ENCODE measurements around the gene KAT5.

KAT5 gene

DNA sequence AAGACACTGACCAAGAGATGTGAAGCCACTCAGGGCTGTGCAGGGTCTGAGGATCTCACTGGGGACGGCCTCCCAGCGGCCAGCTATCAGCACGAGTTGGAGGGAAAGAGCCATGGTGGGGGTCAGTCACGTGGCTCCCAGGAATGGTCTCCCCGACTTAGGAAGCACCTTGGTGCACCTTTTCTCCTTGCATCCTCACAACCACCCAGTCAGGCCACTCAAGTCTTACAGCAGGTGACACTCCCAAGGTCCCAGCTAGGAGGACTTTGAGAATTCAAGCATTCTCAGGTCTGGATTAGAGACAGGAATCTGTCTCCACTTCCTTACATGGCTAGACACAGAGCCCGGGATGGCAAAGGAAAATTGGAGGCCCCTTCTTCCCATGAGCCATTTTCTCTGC, 5.9 kb downstream of the KAT5 start:
- peaks cover 15% of the 10 kb centered on the region for H3F3A ChIP-seq (ENCODE audit: insufficient read depth)
- H3K9ac ChIP-seq (ENCODE audit: low read length): no peak overlapping the region
- H3K9me2 ChIP-seq (replicated peaks; ENCODE audit: insufficient read depth, low read length): no peaks in the 10 kb centered on the region
- no peak overlapping the region for H3K27ac ChIP-seq (ENCODE audit: low read depth, low read length)
- peaks cover 6% of the 10 kb centered on the region; the same call in 1 of the 2 replicates for H3K36me3 ChIP-seq (ENCODE audit: low read length)
- H3K9me3 ChIP-seq (ENCODE audit: insufficient read depth, low read length): no peaks in the 10 kb centered on the region
- H4K20me1 ChIP-seq (ENCODE audit: low read depth, low read length): no peaks in the 10 kb centered on the region; the same call in 1 of the 2 replicates
- H3K79me2 ChIP-seq (ENCODE audit: insufficient read depth, low read length): peaks cover 29% of the 10 kb centered on the region
- no peak overlapping the region for H2AFZ ChIP-seq (ENCODE audit: low read depth, low read length, severe bottlenecking)
- no peaks in the 10 kb centered on the region for H3K27me3 ChIP-seq (ENCODE audit: low read length)
- no peak overlapping the region for H3K4me2 ChIP-seq (ENCODE audit: low read depth, low read length, poor library complexity, severe bottlenecking)
- H3K4me3 ChIP-seq (ENCODE audit: insufficient read depth, low read length, poor library complexity, severe bottlenecking): no peak overlapping the region
- no peak for TF ChIP-seq EZH2phosphoT487 (conservative IDR thresholded peaks at IDR 0.05; ENCODE audit: low read length)
- TF ChIP-seq, protein P1, sequence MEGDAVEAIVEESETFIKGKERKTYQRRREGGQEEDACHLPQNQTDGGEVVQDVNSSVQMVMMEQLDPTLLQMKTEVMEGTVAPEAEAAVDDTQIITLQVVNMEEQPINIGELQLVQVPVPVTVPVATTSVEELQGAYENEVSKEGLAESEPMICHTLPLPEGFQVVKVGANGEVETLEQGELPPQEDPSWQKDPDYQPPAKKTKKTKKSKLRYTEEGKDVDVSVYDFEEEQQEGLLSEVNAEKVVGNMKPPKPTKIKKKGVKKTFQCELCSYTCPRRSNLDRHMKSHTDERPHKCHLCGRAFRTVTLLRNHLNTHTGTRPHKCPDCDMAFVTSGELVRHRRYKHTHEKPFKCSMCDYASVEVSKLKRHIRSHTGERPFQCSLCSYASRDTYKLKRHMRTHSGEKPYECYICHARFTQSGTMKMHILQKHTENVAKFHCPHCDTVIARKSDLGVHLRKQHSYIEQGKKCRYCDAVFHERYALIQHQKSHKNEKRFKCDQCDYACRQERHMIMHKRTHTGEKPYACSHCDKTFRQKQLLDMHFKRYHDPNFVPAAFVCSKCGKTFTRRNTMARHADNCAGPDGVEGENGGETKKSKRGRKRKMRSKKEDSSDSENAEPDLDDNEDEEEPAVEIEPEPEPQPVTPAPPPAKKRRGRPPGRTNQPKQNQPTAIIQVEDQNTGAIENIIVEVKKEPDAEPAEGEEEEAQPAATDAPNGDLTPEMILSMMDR (IDR thresholded peaks at IDR 0.05; ENCODE audit: insufficient read depth, low read length, poor library complexity, severe bottlenecking): no peak

DNA sequence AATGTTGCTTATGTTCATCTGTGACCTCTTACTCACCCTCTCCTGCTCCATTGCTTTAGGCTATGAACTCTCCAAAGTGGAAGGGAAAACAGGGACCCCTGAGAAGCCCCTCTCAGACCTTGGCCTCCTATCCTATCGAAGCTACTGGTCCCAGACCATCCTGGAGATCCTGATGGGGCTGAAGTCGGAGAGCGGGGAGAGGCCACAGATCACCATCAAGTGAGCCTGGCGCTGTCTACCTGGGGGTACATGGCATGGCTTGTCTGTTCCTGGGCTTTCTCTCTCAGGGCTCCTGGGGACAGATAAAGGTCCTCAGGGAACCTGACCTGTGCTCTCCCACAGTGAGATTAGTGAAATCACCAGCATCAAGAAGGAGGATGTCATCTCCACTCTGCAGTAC, 6.5 kb downstream of the KAT5 start:
- Histone ChIP-seq H3K4me2 (ENCODE audit: low read depth, low read length, poor library complexity, severe bottlenecking) (peak overlapping the region; percentile 84), H3K27me3 (ENCODE audit: low read length) (no peaks in the 10 kb centered on the region), H3K4me3 (ENCODE audit: insufficient read depth, low read length, poor library complexity, severe bottlenecking) (no peak overlapping the region), H3K79me2 (ENCODE audit: insufficient read depth, low read length) (peaks cover 26% of the 10 kb centered on the region), H2AFZ (ENCODE audit: low read depth, low read length, severe bottlenecking) (no peak overlapping the region), H3K9me2 (replicated peaks; ENCODE audit: insufficient read depth, low read length) (no peaks in the 10 kb centered on the region), H3K36me3 (ENCODE audit: low read length) (peaks cover 6% of the 10 kb centered on the region; the same call in 1 of the 2 replicates), H3K27ac (ENCODE audit: low read depth, low read length) (no peak overlapping the region), H3K9me3 (ENCODE audit: insufficient read depth, low read length) (no peaks in the 10 kb centered on the region), H3K9ac (ENCODE audit: low read length) (peak overlapping the region; percentile 77; the same call in 1 of the 2 replicates), H3F3A (ENCODE audit: insufficient read depth) (peaks cover 15% of the 10 kb centered on the region), H4K20me1 (ENCODE audit: low read depth, low read length) (no peaks in the 10 kb centered on the region; the same call in 1 of the 2 replicates)
- TF ChIP-seq, protein P1 (IDR thresholded peaks at IDR 0.05; ENCODE audit: insufficient read depth, low read length, poor library complexity, severe bottlenecking): no peak
- TF ChIP-seq EZH2phosphoT487 (conservative IDR thresholded peaks at IDR 0.05; ENCODE audit: low read length): no peak

DNA sequence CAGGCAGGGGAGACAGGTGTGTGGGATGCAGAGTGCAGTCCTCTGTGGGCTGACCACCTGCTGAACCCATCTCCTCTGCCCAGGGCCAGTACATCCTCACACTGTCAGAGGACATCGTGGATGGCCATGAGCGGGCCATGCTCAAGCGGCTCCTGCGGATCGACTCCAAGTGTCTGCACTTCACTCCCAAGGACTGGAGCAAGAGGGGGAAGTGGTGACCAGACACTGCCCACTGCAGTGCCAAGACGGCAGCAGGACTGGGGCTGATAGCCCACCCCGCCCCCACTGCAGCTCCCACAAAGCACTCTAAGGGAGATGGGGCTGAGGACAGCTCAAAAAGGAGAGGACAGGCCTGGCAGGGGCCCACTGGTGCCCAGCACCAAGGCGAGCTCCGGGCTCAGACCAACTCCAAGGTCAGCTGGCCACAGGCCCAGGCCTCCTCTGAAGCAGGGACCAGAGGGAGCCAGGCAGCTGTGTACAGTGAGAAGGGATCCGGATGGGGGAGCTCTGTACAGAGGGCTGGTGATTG, 7.0 kb downstream of the KAT5 start:
- H3K79me2 ChIP-seq (ENCODE audit: insufficient read depth, low read length): peaks cover 26% of the 10 kb centered on the region
- H3F3A ChIP-seq (ENCODE audit: insufficient read depth): peaks cover 15% of the 10 kb centered on the region
- no peaks in the 10 kb centered on the region for H3K9me3 ChIP-seq (ENCODE audit: insufficient read depth, low read length)
- TF ChIP-seq, protein P1 (IDR thresholded peaks at IDR 0.05; ENCODE audit: insufficient read depth, low read length, poor library complexity, severe bottlenecking): no peak
- TF ChIP-seq EZH2phosphoT487 (conservative IDR thresholded peaks at IDR 0.05; ENCODE audit: low read length): no peak
- no peaks in the 10 kb centered on the region; the same call in 1 of the 2 replicates for H4K20me1 ChIP-seq (ENCODE audit: low read depth, low read length)
- H3K36me3 ChIP-seq (ENCODE audit: low read length): peaks cover 6% of the 10 kb centered on the region; the same call in 1 of the 2 replicates
- no peaks in the 10 kb centered on the region for H3K9me2 ChIP-seq (replicated peaks; ENCODE audit: insufficient read depth, low read length)
- H3K4me2 ChIP-seq (ENCODE audit: low read depth, low read length, poor library complexity, severe bottlenecking): peak overlapping the region; percentile 84
- H2AFZ ChIP-seq (ENCODE audit: low read depth, low read length, severe bottlenecking): no peak overlapping the region
- no peak overlapping the region for H3K27ac ChIP-seq (ENCODE audit: low read depth, low read length)
- H3K27me3 ChIP-seq (ENCODE audit: low read length): no peaks in the 10 kb centered on the region
- H3K9ac ChIP-seq (ENCODE audit: low read length): peak overlapping the region; percentile 77
- H3K4me3 ChIP-seq (ENCODE audit: insufficient read depth, low read length, poor library complexity, severe bottlenecking): peak overlapping the region; percentile 77

Measured in SU-DHL-6 (cell line).